Activated CD4-positive, alpha-beta T cell treated with anti-CD3 and anti-CD28 coated beads for 1 hour (primary cell): Measurements from ENCODE around the gene EXOC4.
"Not testable (repeated sequence)": the region's sequence is repeated elsewhere in the genome, so short reads cannot be mapped to it uniquely, and the experiment has no call there.

Experiments
- DNase-seq: peaks from one replicate; pipeline ENCODE4 v3.0.0-alpha.2; 2020

EXOC4 gene

DNA sequence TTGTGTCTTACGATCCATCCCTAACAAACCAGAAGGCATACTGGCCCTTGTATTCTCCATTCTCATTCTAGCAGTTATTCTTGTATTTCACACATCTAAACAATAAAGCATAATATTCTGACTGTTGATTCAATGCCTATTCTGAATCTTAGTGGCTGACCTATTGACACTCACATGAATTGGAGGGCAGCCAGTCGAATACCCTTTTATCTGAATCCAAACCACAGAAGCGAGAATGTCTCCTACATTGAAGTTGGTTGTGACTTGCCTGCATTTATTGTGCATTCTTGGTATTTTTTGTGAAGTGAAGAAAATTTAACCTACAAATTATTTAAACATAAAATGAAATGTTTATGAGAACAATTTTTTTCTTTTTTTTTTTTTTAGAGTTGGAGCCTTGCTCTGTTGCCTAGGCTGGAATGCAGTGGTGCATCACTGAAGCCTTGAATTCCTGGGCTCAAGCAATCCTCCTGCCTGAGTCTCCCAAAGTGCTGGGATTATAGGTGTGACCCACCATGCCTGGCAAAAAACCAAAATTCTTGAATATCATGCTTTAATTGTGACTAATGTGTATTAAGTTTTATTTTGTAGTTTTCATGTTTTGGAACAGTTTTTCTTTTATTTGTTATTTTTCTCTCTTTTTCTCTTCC, 22.7 kb downstream of the EXOC4 start:
- DNase-seq: no peak

DNA sequence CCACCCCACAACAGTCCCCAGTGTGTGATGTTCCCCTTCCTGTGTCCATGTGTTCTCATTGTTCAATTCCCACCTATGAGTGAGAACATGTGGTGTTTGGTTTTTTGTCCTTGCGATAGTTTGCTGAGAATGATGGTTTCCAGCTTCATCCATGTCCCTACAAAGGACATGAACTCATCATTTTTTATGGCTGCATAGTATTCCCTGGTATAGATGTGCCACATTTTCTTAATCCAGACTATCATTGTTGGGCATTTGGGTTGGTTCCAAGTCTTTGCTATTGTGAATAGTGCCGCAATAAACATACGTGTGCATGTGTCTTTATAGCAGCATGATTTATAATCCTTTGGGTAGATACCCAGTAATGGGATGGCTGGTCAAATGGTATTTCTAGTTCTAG, 26.1 kb downstream of the EXOC4 start:
- DNase-seq: not testable (repeated sequence)

DNA sequence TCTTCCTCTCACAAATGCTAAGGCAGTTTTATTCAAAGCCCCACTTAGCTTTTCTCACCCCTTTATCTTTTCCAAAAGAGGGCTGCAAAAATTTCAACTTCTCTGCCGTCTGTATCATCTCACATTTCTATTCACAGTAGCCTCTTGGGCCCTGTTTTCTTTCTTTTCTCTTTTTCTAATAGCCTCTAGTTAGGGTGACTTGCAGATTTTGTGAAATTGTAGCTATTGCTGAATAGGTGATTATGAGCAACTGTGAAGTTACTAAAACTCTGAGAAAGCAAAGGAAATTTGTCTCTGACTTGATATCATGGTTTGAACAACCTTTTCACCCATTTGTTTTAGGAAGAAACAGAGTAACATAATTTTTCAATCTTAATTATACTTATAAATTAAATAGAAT, 29.2 kb downstream of the EXOC4 start:
- no peak for DNase-seq

DNA sequence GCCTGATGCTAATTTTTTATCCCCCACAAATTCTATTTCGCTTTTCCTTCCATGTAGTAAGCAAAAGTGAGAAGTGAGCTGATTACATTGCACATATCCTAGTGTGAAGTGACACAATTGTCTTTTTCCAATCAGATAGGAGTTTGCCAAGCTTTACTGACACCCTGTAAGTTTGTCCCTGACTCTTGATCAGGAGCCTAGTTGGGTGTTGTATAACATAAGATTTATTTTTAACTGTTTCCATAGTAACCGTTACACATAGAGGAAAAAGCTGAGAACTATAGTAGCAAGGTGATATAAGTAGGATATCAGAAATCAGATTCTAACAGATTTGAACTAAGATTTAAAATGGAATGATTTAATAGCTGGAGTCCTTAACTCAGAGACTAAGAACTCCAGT, 31.2 kb downstream of the EXOC4 start:
- no peak for DNase-seq

DNA sequence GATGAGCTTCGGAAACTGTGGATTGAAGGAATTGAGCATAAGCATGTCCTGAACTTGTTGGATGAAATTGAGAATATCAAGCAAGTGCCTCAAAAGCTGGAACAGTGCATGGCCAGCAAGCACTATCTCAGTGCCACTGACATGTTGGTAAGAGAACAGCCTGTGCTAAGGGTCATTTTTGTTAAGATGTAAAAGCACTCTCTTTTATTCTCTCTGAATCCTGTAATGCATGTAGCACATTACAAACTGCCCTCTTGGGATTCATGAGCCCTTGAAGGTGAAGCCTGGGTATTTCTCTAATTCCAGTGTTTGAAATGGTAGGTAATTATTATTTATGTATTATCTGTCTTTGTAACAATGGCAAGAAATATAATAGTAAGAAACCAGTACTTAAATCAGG, 36.1 kb downstream of the EXOC4 start:
- no peak for DNase-seq

DNA sequence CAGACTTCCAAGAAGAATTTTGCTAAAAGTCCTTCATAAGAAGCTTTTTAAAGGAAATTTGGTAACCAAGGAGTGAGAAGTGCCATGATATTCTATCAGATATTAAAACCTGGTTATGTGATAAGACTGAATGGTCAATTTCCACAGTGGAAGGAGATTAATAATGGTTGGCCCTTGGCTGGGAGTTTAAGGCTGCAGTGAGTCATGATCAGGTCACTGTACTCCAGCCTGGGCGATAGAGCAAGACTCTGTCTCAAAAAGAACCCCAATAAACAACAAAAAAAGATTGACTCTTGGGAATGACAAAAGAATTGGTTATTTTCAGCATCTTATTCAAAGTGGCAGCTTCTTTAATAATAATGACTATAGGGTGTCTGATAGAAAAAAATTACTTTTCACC, 37.2 kb downstream of the EXOC4 start:
- DNase-seq: no peak

DNA sequence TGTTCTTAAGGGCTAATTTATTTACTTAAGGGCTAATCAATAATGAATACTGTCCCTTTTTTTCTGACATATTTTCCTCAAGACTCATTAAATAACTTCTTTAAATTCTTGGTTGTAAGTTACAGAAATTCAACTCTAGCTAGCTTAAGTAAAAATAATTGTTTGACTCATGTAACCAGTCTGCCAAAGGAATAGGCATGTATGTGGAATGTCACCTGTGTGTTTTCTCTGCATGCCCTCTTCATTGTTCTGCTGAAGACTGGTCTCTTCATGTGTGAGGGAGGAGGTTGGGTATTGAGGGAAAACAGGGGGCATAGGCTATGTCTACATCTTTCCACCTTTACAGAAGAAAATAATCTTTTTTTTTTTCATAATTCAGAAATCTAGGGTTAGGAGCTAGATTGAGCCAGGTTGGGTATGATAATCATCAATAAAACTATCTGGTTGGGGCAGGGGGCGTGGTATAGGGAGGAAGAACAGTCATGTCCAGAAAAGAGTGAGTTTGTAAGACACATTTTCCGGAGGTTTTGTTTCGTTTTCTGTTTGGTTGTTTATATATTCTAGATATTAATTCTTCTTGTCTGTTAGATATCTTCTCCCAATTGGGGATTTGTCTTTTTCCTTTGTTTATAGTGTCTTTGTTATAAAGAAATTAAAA, 37.9 kb downstream of the EXOC4 start:
- DNase-seq: no peak

DNA sequence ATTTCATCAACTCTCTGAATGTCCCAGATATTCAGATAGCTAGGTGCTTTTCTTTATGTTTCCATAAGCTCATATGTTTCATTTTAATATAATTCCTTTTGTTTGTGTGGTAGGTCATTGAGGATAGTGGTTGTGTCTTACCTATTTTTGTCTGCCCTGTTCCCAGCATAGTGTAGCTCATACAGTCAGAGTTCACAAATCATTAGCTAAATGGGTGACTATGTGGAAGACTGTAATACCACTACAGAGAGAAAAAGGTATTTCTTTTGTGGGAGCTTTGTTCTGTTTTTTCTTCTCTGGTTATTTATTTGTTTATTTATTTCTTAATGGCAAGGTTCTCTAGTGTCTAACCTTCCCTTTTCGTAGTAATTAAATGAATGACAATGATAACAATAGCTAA, 39.8 kb downstream of the EXOC4 start:
- DNase-seq: no peak

DNA sequence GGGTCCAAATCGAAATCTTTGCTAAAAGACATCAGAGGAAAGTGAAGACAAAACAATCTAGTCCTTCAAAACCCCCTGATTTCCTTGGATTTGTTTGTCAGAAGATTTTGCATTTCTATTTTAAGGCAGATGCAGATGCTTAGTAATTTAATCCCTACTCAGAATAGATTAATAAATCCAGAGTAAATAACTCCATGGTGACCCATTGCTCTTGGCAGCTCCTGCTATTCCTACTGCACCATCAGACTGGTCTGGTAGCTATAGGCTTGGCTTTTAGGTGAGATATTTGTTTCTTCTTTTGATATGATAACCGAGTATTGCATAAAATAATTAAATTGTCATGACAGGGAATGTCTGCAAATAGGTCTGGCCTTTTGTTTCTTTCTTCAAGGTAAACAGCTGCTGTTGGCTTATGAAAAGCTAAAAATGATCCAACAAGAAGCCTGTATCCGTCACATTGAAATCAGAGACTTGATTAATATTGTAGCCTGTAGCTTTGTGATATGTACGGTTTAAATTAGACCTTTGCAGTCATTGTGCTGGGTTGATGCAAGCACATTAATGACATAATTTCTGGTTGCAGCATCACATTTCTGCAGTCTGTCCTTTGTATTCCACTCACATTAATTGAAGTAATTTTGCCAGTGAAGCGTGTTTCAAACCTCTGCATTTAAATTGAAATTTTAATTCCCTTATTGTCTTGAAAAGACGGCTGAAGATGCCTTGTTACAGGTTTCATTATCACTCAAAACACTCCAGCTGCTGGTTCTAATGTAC, 40.7 kb downstream of the EXOC4 start:
- no peak for DNase-seq

DNA sequence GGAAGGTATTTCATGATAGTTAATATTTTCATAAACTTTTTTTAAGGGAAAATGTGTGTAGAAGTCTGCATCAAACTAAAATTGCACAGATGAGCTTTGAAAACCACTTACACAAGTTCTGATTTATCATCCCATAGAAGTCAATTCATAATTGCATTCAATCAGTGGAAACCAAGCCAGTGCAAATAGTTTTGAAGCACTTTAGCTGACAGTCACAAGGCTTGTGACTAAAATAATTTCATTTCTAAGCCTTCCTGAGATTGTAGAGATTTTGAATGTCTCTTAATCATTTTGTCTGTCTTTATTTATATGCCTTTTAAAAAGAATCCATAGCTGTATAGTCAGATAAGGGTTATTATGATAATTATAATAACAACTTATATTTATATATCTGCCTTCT, 41.4 kb downstream of the EXOC4 start:
- DNase-seq: no peak

DNA sequence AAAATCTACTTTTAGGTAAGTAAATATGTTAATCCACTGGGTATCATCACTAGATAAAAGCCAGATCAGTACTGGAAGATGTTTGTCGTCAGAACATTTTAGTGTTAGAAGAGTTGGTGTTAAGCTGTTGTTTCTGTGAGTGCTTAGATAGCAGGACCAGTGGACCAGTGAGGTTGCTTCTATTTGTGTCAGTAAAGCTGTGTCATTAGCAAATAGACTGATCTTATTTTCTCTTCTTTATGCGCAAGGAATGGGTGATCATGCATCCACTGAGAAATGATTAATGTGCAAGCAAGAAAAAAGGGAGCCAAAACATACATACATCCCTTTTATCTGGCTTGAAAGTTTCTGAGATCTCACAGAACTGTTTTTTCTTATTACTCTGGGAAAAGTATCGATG, 42.6 kb downstream of the EXOC4 start:
- no peak for DNase-seq

DNA sequence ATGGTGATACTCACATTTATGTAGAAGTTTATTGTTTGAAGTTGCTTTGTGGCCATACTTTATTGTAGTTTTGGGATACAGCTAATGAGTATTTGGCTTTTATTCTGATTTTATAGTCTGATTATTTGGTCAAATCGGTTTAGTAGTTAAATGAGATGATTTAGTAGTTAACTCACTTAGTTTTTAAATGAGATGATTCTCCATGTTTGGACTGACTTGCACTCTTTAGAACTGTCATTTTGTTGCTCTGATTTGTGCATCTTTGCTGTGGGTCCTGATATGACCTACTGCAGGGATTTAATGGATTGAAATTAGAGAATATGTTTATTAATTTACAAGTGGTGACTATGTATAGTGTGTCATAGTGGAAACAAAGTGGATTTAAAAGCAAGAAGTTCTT, 44.2 kb downstream of the EXOC4 start:
- no peak for DNase-seq

DNA sequence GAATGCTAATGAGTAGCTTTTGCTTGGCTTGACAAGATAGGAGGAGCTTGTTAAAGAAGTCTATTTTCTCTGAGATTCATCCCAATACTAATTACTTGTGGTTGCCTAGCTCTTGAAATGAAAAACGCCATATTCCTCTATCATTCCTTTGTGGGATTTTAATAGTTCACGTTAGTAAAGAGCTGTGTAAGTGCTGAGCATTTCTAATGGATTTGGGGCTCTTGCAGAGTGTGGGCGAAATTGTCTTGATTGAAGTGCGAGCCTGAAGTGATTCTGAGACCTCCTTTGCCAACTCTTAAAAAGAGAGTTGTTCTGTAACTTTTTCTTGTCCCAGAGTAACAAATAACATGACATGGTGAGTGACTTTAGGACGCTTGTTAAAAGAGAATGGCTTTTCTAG, 45.2 kb downstream of the EXOC4 start:
- no peak for DNase-seq

DNA sequence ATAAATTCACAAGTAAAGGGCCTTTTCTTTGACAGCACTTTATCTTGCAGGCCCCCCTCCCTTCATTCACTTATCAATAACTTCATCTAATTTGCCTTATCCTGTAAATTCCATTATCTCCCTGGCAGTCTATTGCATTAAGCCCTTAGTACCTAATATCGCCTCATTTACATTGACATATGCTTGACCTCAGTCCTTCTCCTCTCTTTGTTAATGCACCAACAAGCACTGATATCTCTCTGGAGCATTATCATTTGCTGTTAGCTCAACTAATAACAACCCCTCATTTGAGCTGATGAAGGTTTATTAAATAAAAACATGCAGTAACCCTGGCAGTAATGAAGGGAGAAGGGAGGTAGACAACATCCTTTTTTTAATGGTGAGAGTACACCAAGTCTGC, 46.8 kb downstream of the EXOC4 start:
- DNase-seq: no peak

DNA sequence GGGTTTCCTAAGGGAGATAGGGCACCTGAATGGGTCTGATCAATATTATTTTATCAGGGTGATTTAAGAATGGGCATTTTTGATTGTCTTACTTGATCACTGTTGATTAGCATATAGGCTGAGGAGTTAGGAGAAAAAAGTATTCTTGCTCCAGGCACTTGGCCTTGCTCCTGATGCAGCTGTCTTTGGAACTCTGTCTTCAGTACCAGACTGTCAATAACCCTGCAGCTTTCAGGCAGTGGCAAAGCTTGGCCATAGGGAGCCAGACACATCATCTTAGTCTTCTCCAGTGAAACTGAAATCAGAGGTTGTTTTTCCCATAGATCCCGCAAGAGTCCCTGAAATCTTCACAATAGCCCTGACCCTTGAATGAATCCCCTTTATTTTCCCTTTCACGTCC, 47.2 kb downstream of the EXOC4 start:
- no peak for DNase-seq

DNA sequence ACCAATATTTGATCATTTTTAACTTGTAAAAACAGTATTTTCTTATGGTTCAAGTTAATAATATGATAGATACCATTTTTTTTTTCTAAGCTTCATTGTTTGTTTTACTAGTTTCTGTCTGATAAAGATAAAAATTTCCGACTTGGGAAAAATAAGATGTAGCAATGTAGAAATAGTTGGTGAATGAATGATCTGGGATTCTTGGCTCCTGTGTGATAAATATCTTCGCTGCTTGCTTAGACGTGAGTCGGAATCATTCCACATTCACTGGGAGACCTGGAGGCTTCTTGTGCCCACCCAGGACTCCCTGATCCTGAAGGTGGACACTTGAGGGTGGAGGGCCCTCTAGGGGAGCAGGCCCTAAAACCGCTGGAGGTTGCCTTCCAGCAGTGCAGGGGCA, 47.9 kb downstream of the EXOC4 start:
- no peak for DNase-seq

DNA sequence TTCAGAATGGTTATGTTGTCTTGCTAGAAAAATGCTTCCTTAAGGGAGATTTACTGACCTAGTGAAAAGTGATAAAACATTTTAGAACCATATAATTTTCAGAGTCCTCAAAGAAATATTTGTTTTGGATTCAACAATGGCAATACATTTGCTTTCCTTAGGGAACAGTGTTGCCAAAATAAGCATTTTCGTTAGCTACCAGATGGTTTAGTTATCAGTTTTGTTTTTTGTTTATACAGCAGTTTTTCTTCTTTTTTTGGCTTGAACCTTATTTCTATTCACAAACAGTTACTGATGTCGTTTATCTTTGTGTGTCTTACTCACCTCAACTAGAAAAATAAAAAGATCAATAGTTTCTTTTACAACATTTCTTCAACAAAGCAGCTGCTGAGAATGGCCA, 48.6 kb downstream of the EXOC4 start:
- DNase-seq: no peak

DNA sequence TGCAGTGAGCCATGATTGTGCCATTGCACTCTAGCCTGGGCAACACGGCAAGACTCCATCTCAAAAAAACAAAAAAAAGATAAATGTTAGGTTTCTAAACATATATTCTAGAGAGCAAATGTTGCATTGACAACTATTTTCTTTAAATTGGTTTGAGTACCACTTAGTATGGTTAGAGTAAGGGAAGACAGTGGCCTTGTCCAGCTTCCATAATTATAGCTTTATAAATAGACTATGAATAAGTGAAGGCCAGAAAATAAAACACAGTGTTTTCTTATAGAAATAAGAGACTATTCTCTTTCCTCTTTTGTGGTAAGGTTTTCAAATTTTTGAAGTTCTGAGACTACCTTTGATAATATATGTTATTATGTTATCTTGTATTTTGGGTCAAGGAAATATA, 50.5 kb downstream of the EXOC4 start:
- no peak for DNase-seq

DNA sequence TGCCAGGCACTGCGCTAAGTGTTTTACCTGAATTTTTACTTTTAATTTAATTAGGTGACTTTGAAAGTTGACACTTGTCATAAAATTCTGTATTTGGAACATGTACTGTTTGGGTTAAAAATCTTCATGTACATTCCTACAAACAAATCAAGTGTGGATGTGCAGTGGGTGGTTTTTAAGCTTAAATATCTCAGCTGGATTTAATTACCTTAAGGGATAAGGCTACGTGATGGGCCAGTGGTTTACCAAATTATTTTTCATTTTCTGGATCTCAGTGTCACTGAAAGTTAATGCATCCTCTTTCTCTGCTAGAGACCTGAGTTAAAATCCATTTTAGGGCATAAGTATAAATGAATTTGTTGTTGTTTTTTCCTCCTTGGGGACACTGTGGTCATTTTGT, 51.1 kb downstream of the EXOC4 start:
- DNase-seq: no peak

DNA sequence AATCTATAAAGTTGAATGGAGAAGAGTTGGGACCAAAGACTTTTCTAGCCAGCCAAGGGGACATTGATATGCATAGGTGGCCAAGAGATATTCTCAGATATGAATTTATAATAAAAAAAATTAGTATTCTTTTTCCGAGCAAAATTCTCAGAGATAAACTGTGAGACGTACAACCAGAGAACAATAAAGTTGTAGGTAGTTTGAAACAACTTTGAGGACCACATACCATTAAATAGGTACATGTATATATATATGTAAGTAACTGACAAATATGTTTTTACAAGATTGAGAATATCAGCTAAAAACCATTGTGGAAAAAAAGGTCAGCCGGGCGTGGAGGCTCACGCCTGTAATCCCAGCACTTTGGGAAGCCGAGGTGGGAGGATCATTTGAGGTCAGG, 56.5 kb downstream of the EXOC4 start:
- no peak for DNase-seq

DNA sequence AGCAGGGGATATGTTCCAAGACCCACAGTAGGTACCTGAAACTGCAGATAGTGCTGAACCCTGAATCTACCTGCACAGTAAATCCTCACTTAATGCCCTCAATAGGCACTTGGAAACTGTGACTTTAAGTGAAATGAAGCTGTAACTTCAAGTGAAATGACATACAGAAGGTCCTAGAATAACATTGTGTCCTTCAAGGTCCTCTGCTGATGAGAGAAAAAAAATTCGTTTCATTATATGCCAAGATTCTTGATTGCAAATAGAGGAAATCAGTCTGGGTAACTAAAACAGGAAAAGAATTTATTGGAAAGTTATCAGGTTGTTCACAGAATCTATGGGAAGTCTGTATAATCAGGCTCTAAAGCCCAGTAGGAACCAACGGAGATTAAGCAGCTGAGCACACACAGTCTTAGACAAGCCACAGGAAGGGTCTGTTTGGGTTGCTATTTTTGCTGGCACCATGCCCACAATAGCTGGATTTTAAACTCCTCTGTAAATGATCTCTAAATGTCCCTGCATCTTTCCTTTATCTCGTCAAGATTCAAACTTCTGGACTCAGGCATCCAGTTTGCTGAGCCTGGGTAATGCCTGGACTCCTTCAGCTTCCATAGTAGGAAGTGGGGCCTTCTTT, 57.5 kb downstream of the EXOC4 start:
- DNase-seq: no peak

DNA sequence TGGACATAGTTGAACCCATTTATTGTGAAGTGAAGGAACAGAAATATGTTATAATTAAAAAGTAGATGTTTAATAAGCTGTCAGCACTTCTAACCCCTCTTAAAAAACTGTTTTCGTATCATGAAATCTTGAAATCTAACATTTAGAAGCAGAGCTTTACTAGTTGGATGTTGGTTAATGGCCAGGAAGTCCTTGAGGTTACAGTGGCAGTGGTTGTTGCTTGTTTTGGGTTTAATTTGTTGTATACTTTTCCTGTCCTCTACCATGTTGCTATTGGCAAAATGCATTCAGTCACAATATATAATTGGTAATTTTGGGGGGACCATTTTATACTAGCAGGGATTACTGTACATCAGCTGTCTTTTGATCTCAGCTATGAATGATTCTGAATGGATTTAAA, 60.7 kb downstream of the EXOC4 start:
- no peak for DNase-seq

DNA sequence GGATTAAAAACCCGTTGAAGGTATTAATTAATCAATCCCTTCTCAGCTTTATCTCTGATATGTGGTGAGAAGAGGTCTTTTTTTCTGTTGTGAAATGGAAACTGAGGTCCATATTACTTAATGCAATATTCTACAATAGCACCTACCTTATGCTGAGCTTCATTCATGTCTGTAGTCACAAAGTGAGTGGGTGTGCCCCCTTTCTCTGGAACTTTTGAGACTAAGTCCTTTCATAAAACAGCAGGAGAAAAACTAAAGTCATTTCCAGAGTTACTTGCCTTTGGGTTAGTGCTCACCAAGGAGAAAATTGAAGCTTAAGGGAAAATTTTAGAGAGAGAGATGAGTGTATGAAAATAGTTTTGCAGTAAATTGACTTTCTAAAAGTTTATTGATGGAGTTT, 61.2 kb downstream of the EXOC4 start:
- DNase-seq: no peak
